Right lobe of liver (tissue), 4 donors: ENCODE data around the gene RFX8.

ENCODE experiments used
- POLR2A ChIP-seq: fragments of 450-650 bp; IDR thresholded peaks from one replicate; pipeline ENCODE4 v1.6.1; 2017; ENCODE audit warnings: antibody characterized with exemption, mild to moderate bottlenecking
- TF ChIP-seq, protein P1 (sequence below), 4 donors: fragments of 200-600 bp in 3 of 4; fragments of 450-650 bp in 1 of 4; IDR thresholded peaks; one replicate each; pipeline versions ENCODE4 v1.5.1 to v1.8.0; 2016 to 2022; ENCODE audit warnings: antibody characterized with exemption in 4 of 4, mild to moderate bottlenecking in 2 of 4
- donor health status: DM: no; HTN: no; CAD: no.
- donor health status: DM: no; HTN: no; CAD: no.
- donor health status: DM: no; HTN: yes; CAD: no.

DNA sequence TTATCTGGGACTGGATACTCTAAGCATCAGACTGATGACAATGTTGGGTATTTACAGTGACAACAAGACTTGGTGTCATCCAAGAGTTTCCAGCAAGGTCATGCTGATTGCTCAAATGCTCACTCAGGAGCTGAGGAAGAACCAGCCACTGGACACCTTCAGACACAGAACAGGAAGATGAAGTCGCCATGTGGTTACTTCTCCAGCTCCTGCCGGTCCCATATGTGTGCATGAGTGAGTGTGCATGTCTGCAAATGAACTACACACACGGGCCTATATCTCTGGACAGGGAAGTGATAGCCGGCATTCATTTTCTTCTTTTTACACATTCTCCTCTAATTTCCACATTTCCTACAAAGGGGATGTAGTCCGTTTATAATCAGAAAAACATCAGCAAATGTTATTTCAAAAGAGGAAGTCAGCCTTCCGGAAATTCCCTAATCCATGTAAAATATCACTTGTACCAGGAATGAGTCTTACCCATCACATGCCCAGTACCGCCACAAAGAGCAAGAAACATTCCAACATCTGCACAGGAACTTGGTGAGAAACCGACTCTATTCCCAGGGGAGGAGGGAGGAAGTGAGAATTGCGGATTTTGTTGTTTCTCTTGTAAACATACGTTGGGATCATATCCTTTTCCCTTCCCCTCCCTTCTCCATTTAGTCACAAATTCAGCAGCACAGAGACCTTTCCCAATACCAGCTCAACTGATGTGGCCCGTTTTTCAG lies 10.8 kb downstream of the RFX8 start:
- TF ChIP-seq, protein P1, sequence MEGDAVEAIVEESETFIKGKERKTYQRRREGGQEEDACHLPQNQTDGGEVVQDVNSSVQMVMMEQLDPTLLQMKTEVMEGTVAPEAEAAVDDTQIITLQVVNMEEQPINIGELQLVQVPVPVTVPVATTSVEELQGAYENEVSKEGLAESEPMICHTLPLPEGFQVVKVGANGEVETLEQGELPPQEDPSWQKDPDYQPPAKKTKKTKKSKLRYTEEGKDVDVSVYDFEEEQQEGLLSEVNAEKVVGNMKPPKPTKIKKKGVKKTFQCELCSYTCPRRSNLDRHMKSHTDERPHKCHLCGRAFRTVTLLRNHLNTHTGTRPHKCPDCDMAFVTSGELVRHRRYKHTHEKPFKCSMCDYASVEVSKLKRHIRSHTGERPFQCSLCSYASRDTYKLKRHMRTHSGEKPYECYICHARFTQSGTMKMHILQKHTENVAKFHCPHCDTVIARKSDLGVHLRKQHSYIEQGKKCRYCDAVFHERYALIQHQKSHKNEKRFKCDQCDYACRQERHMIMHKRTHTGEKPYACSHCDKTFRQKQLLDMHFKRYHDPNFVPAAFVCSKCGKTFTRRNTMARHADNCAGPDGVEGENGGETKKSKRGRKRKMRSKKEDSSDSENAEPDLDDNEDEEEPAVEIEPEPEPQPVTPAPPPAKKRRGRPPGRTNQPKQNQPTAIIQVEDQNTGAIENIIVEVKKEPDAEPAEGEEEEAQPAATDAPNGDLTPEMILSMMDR (IDR thresholded peaks at IDR 0.05): no peak
- no peak for TF ChIP-seq POLR2A
